ENCODE results near the gene DCAF4.
A peak's percentile ranks its signal among the peaks of the same experiment; 100 is the strongest.
"Not testable (repeated sequence)": the region's sequence is repeated elsewhere in the genome, so short reads cannot be mapped to it uniquely, and the experiment has no call there.

Gene DCAF4

GRCh38 chr14:72932893-72933292 lies 6.6 kb downstream of the DCAF4 start:
- no peak for DNase-seq (ENCODE audit: low read depth, low spot score)

GRCh38 chr14:72939630-72940029 lies 13.4 kb downstream of the DCAF4 start:
- no peak for DNase-seq (ENCODE audit: low read depth, low spot score)

- no peak for DNase-seq (ENCODE audit: low read depth, low spot score)
Observed at GRCh38 chr14:72941286-72941985, 15.2 kb downstream of the DCAF4 start.

- DNase-seq (ENCODE audit: low read depth, low spot score) = no peak
Observed at GRCh38 chr14:72942934-72943333, 16.7 kb downstream of the DCAF4 start.

GRCh38 chr14:72943876-72944430 lies 17.7 kb downstream of the DCAF4 start:
- no peak for DNase-seq (ENCODE audit: low read depth, low spot score)

GRCh38 chr14:72945356-72946027 lies 19.2 kb downstream of the DCAF4 start:
- DNase-seq (ENCODE audit: low read depth, low spot score) = no peak

- no peak for DNase-seq (ENCODE audit: low read depth, low spot score)
Observed at GRCh38 chr14:72946491-72946890, 20.2 kb downstream of the DCAF4 start.

- no peak for DNase-seq (ENCODE audit: low read depth, low spot score)
Observed at GRCh38 chr14:72947366-72948160, 21.3 kb downstream of the DCAF4 start.

- DNase-seq (ENCODE audit: low read depth, low spot score) = no peak
Observed at GRCh38 chr14:72948481-72949138, 22.3 kb downstream of the DCAF4 start.

GRCh38 chr14:72952171-72952570 lies 25.9 kb downstream of the DCAF4 start:
- DNase-seq (ENCODE audit: low read depth, low spot score) = no peak

GRCh38 chr14:72956741-72957140 lies 30.5 kb downstream of the DCAF4 start:
- DNase-seq (ENCODE audit: low read depth, low spot score) = not testable (repeated sequence)

GRCh38 chr14:72957213-72957612 lies 30.9 kb downstream of the DCAF4 start:
- no peak for DNase-seq (ENCODE audit: low read depth, low spot score)

- no peak for DNase-seq (ENCODE audit: low read depth, low spot score)
Observed at GRCh38 chr14:72958548-72958947, 32.3 kb downstream of the DCAF4 start.

GRCh38 chr14:72961016-72961415 lies 34.8 kb downstream of the DCAF4 start:
- DNase-seq (ENCODE audit: low read depth, low spot score) = not testable (repeated sequence)

GRCh38 chr14:72961579-72962335 lies 35.5 kb downstream of the DCAF4 start:
- DNase-seq (ENCODE audit: low read depth, low spot score) = no peak

- DNase-seq (ENCODE audit: low read depth, low spot score) = not testable (repeated sequence)
Observed at GRCh38 chr14:72962336-72962754, 36.1 kb downstream of the DCAF4 start.

- peak; percentile 78 for DNase-seq (ENCODE audit: low read depth, low spot score)
Observed at GRCh38 chr14:72962829-72963312, 36.6 kb downstream of the DCAF4 start.

- DNase-seq (ENCODE audit: low read depth, low spot score) = no peak
Observed at GRCh38 chr14:72965249-72965648, 39.0 kb downstream of the DCAF4 start.

- no peak for DNase-seq (ENCODE audit: low read depth, low spot score)
Observed at GRCh38 chr14:72966038-72966437, 39.8 kb downstream of the DCAF4 start.

- DNase-seq (ENCODE audit: low read depth, low spot score) = no peak
Observed at GRCh38 chr14:72968316-72968715, 42.1 kb downstream of the DCAF4 start.
